Measurements from ENCODE around the gene SMIM10L2A. TPM values are rescaled to one million over a fixed set of nuclear protein-coding genes. Genes with fewer than 3 reads are reported as not detected.
"Not testable (repeated sequence)": the region's sequence is repeated elsewhere in the genome, so short reads cannot be mapped to it uniquely, and the experiment has no call there.

The SMIM10L2A gene
- total RNA-seq, 1 experiment from 2014 or later = 0.73 TPM

GRCh38 chrX:135420831-135421230, 913 bp upstream of the SMIM10L2A start:
- TF ChIP-seq CTCF (conservative IDR thresholded peaks at IDR 0.05; ENCODE audit: low read depth, low read length) = no peak
- TF ChIP-seq EZH2phosphoT487 (IDR thresholded peaks at IDR 0.05; ENCODE audit: borderline replicate concordance, low read length) = no peak
- TF ChIP-seq EZH2 (IDR thresholded peaks at IDR 0.05; ENCODE audit: low read length, unreplicated experiment) = no peak
- intact Hi-C loops (cut with micrococcal nuclease) = no loop called here
- ATAC-seq (no peak), DNase-seq (no peak)
- H3F3A ChIP-seq (ENCODE audit: low read length, unreplicated experiment) = no peaks in the 10 kb centered on the region
- no peaks in the 10 kb centered on the region for H4K20me1 ChIP-seq (ENCODE audit: low read length)
- POLR2A ChIA-PET (ENCODE audit: unreplicated experiment) = no interaction called here
- no peak overlapping the region for H3K27ac ChIP-seq (ENCODE audit: low read length)
- H3K9me3 ChIP-seq (ENCODE audit: low read length) = no peaks in the 10 kb centered on the region
- no peak overlapping the region for H3K9ac ChIP-seq (ENCODE audit: low read length)
- no peak overlapping the region for H3K4me2 ChIP-seq (ENCODE audit: low read length)
- H3K27me3 ChIP-seq (ENCODE audit: low read length) = no peaks in the 10 kb centered on the region
- H3K79me2 ChIP-seq (ENCODE audit: low read length) = no peaks in the 10 kb centered on the region
- no TSS peak for BruUV-seq (replicated peaks)
- CTCF ChIA-PET = no interaction called here
- no peaks in the 10 kb centered on the region for H3K36me3 ChIP-seq (ENCODE audit: low read depth, low read length)
- H2AFZ ChIP-seq (ENCODE audit: low read length) = no peak overlapping the region
- H3K9me2 ChIP-seq (replicated peaks; ENCODE audit: low read length) = no peaks in the 10 kb centered on the region
- H3K4me3 ChIP-seq (ENCODE audit: low read length) = no peak overlapping the region
- H3K4me1 ChIP-seq (ENCODE audit: insufficient read depth, low read length) = peaks cover 16% of the 10 kb centered on the region

- DNase-seq = peak; percentile 77
- H3K9ac ChIP-seq (ENCODE audit: low read length) = no peak overlapping the region
- H3K4me2 ChIP-seq (ENCODE audit: low read length) = peak overlapping the region; percentile 75
- no peaks in the 10 kb centered on the region for H3K79me2 ChIP-seq (ENCODE audit: low read length)
- no peaks in the 10 kb centered on the region for H3F3A ChIP-seq (ENCODE audit: low read length, unreplicated experiment)
- TF ChIP-seq EZH2phosphoT487 (IDR thresholded peaks at IDR 0.05; ENCODE audit: borderline replicate concordance, low read length) (no peak), CTCF (conservative IDR thresholded peaks at IDR 0.05; ENCODE audit: low read depth, low read length) (no peak), EZH2 (IDR thresholded peaks at IDR 0.05; ENCODE audit: low read length, unreplicated experiment) (no peak)
- H3K9me2 ChIP-seq (replicated peaks; ENCODE audit: low read length) = no peaks in the 10 kb centered on the region
- no peak overlapping the region for H3K27ac ChIP-seq (ENCODE audit: low read length)
- no peaks in the 10 kb centered on the region for H3K9me3 ChIP-seq (ENCODE audit: low read length)
- H3K4me3 ChIP-seq (ENCODE audit: low read length) = peak overlapping the region; percentile 59
- no peaks in the 10 kb centered on the region for H4K20me1 ChIP-seq (ENCODE audit: low read length)
- H3K4me1 ChIP-seq (ENCODE audit: insufficient read depth, low read length) = peaks cover 9% of the 10 kb centered on the region
- H3K36me3 ChIP-seq (ENCODE audit: low read depth, low read length) = no peaks in the 10 kb centered on the region
- peak; percentile 91 for ATAC-seq
- no peaks in the 10 kb centered on the region for H3K27me3 ChIP-seq (ENCODE audit: low read length)
- peak overlapping the region; percentile 87 for H2AFZ ChIP-seq (ENCODE audit: low read length)
- intact Hi-C loops (cut with micrococcal nuclease) = no loop called here
- CTCF ChIA-PET = no interaction called here
- no TSS peak for BruUV-seq (replicated peaks)
- POLR2A ChIA-PET (ENCODE audit: unreplicated experiment) = no interaction called here
Observed at GRCh38 chrX:135421537-135421931, 210 bp upstream of the SMIM10L2A start.

- not testable (repeated sequence) for H3K4me2 ChIP-seq (ENCODE audit: low read length); H3K4me3 ChIP-seq (ENCODE audit: low read length)
Observed at GRCh38 chrX:135422810-135423168, 1.0 kb downstream of the SMIM10L2A start.

GRCh38 chrX:135423173-135423864, 1.6 kb downstream of the SMIM10L2A start:
- H3K36me3 ChIP-seq (ENCODE audit: low read depth, low read length); ATAC-seq; H3K27me3 ChIP-seq (ENCODE audit: low read length); H3K27ac ChIP-seq (ENCODE audit: low read length); BruUV-seq (replicated peaks); H3K9me3 ChIP-seq (ENCODE audit: low read length); H2AFZ ChIP-seq (ENCODE audit: low read length); DNase-seq; H3K9ac ChIP-seq (ENCODE audit: low read length); POLR2A ChIA-PET (ENCODE audit: unreplicated experiment); intact Hi-C loops (cut with micrococcal nuclease); CTCF ChIA-PET; H3K4me2 ChIP-seq (ENCODE audit: low read length); H3K79me2 ChIP-seq (ENCODE audit: low read length); H3F3A ChIP-seq (ENCODE audit: low read length, unreplicated experiment); H4K20me1 ChIP-seq (ENCODE audit: low read length); H3K9me2 ChIP-seq (replicated peaks; ENCODE audit: low read length); H3K4me1 ChIP-seq (ENCODE audit: insufficient read depth, low read length); H3K4me3 ChIP-seq (ENCODE audit: low read length): not testable (repeated sequence)

More at GRCh38 chrX:135422810-135423168, 1.0 kb downstream of the SMIM10L2A start:
- H3K36me3 ChIP-seq (ENCODE audit: low read depth, low read length); H3K27me3 ChIP-seq (ENCODE audit: low read length); H3K9me2 ChIP-seq (replicated peaks; ENCODE audit: low read length); H3F3A ChIP-seq (ENCODE audit: low read length, unreplicated experiment); POLR2A ChIA-PET (ENCODE audit: unreplicated experiment); H3K27ac ChIP-seq (ENCODE audit: low read length); intact Hi-C loops (cut with micrococcal nuclease); ATAC-seq; H3K4me1 ChIP-seq (ENCODE audit: insufficient read depth, low read length); DNase-seq; H3K9ac ChIP-seq (ENCODE audit: low read length); H2AFZ ChIP-seq (ENCODE audit: low read length); H3K9me3 ChIP-seq (ENCODE audit: low read length); H4K20me1 ChIP-seq (ENCODE audit: low read length); H3K79me2 ChIP-seq (ENCODE audit: low read length); BruUV-seq (replicated peaks); CTCF ChIA-PET: not testable (repeated sequence)
